Naive thymus-derived CD4-positive, alpha-beta T cell (primary cell): ENCODE results near the gene PCCA. TPM values are rescaled to one million over a fixed set of nuclear protein-coding genes. Genes with fewer than 3 reads are reported as not detected.

Experiments
- ATAC-seq: fragments of 150-1000 bp; cut with Tn5 transposase; 2 replicates; pipeline ENCODE4 v1.10.0; 2021; ENCODE audit warnings: mild to moderate bottlenecking, moderate library complexity
- CTCF ChIA-PET: fragments of 350-600 bp; sonication (Branson Sonifier 250); formaldehyde crosslinking; loops from one replicate; lab custom pipeline; 2021; ENCODE audit warnings: antibody characterized with exemption; lab: Charles Lee
- POLR2A ChIA-PET: fragments of 350-600 bp; sonication (Branson Sonifier 250); formaldehyde crosslinking; loops from one replicate; lab custom pipeline; 2021; ENCODE audit warnings: antibody characterized with exemption, inconsistent platforms; lab: Charles Lee
- DNase-seq, 9 donors: peaks; one replicate each; pipeline versions ENCODE4 v3.0.0 to v3.0.0-alpha.2; 2020 to 2022; ENCODE audit warnings: mixed read lengths in 1 of 9
- H3K27ac ChIP-seq: one replicate; pipeline ENCODE4 v1.7.0; 2013; ENCODE audit warnings: mild to moderate bottlenecking, low read depth, low read length, moderate library complexity
- H3K27me3 ChIP-seq, 2 donors: one replicate each; pipeline ENCODE4 v1.7.0; 2013; ENCODE audit warnings: low read length in 2 of 2, mild to moderate bottlenecking in 2 of 2, moderate library complexity in 2 of 2; ENCODE audit not compliant: control insufficient read depth in 2 of 2, insufficient read depth in 2 of 2
- H3K36me3 ChIP-seq, 3 experiments: 1 replicate in 2 of 3; 2 replicates in 1 of 3; pipeline ENCODE4 v1.7.0; 2013; ENCODE audit warnings: low read length in 3 of 3, mild to moderate bottlenecking in 3 of 3, moderate library complexity in 1 of 3; ENCODE audit not compliant: insufficient read depth in 3 of 3, control insufficient read depth in 2 of 3
- H3K4me1 ChIP-seq, 2 donors: one replicate each; pipeline ENCODE4 v1.7.0; 2013; ENCODE audit warnings: low read length in 2 of 2, mild to moderate bottlenecking in 2 of 2, moderate library complexity in 1 of 2; ENCODE audit not compliant: control insufficient read depth in 2 of 2, insufficient read depth in 2 of 2
- H3K4me3 ChIP-seq: 2 replicates; pipeline ENCODE4 v1.7.0; 2013; ENCODE audit warnings: mild to moderate bottlenecking, low read length
- H3K9me3 ChIP-seq, 3 experiments: 1 replicate in 2 of 3; 2 replicates in 1 of 3; pipeline ENCODE4 v1.7.0; 2013; ENCODE audit warnings: low read length in 3 of 3; ENCODE audit not compliant: control insufficient read depth in 2 of 3
- H3K27ac Mint-ChIP-seq, 9 donors: one replicate each; pipeline ENCODE4 v1.8.0; 2020 to 2022; ENCODE audit warnings: mixed read lengths in 9 of 9, mild to moderate bottlenecking in 8 of 9, moderate library complexity in 5 of 9, inconsistent platforms in 2 of 9
- H3K27me3 Mint-ChIP-seq, 5 donors: one replicate each; pipeline ENCODE4 v1.8.0; 2021 to 2022; ENCODE audit warnings: mixed read lengths in 5 of 5, mild to moderate bottlenecking in 1 of 5
- H3K36me3 Mint-ChIP-seq, 5 donors: one replicate each; pipeline ENCODE4 v1.8.0; 2020 to 2022; ENCODE audit warnings: mixed read lengths in 5 of 5, mild to moderate bottlenecking in 3 of 5, inconsistent platforms in 1 of 5
- H3K4me1 Mint-ChIP-seq, 7 donors: one replicate each; pipeline ENCODE4 v1.8.0; 2020 to 2022; ENCODE audit warnings: mixed read lengths in 7 of 7, mild to moderate bottlenecking in 3 of 7, inconsistent platforms in 1 of 7
- H3K4me3 Mint-ChIP-seq, 10 donors: one replicate each; pipeline ENCODE4 v1.8.0; 2020 to 2022; ENCODE audit warnings: mild to moderate bottlenecking in 10 of 10, mixed read lengths in 10 of 10, moderate library complexity in 6 of 10, inconsistent platforms in 2 of 10
- H3K9me3 Mint-ChIP-seq, 11 donors: one replicate each; pipeline ENCODE4 v1.8.0; 2020 to 2022; ENCODE audit warnings: mixed read lengths in 11 of 11, mild to moderate bottlenecking in 4 of 11, inconsistent platforms in 1 of 11, moderate library complexity in 1 of 11
- intact Hi-C, 2 donors: fragments of 100-400 bp; cut with micrococcal nuclease; formaldehyde crosslinking; loops; one replicate each; pipeline ENCODE4 v1.15.1; 2023
- polyA plus RNA-seq, 2 donors: library from polyadenylated mRNA; unstranded; fragments of 300-500 nt; fragmentation: Illumina TruSeq; gene quantifications; one replicate each; pipeline ENCODE4 v1.2.3, GENCODE V29; 2021
- total RNA-seq, 6 experiments: library from RNA in 5 of 6; stranded (reverse) in 5 of 6; gene quantifications; 1 replicate in 5 of 6; 2 replicates in 1 of 6; pipeline ENCODE4 v1.2.3 and lab custom pipeline; 2021 to 2026

Gene PCCA
- total and polyA plus RNA-seq, 7 experiments from 2014 or later: 7.3 to 14.6 (median 11.3) TPM

- Mint-ChIP-seq H3K4me3 (no peak overlapping the region), H3K4me1 (peaks cover 0 to 25% (median 7%) of the 10 kb centered on the region in 7 donors), H3K36me3 (peaks cover 0 to 9% (median 0%) of the 10 kb centered on the region in 5 donors), H3K27ac (peak overlapping the region in 1 of 9 donors; percentile 51), H3K27me3 (no peaks in the 10 kb centered on the region), H3K9me3 (no peaks in the 10 kb centered on the region)
- H3K9me3 ChIP-seq: no peaks in the 10 kb centered on the region
- H3K27me3 ChIP-seq: no peaks in the 10 kb centered on the region
- intact Hi-C loops: no loop called here
- POLR2A ChIA-PET: no interaction called here
- no peaks in the 10 kb centered on the region for H3K36me3 ChIP-seq
- H3K27ac ChIP-seq: no peak overlapping the region
- CTCF ChIA-PET: no interaction called here
- no peak for ATAC-seq
- DNase-seq: no peak
- H3K4me3 ChIP-seq: no peak overlapping the region
- peaks cover 0 to 5% of the 10 kb centered on the region in 2 donors for H3K4me1 ChIP-seq
Observed at GRCh38 chr13:100483139-100483538, 394.2 kb downstream of the PCCA start.

DNA sequence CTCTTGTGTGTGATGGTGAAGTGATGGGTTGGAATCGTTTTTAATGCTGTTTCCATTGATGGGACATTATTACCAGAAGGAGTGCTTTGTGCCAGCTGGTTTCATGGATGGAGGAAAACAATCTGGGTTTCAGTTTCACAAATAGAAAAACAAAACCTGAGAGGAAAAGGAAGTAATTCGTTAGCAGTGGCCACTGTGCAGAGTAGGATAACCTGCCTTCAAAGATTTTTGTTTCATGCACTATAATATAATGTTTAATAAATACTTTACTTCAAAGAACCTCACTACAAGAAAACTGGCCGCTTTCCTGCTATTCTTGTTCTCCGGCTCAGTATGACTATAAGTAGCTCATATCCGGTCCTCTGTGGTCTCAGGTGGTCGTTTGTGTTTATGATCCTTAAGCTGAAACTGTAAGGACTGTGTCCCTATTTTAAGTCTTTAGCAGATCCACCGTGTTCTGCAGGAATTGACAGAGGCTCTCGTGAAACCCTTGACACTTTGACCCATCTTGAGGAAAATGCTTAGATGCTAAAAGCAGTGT lies 395.0 kb downstream of the PCCA start:
- ChIA-PET POLR2A (no interaction called here), CTCF (no interaction called here)
- Histone ChIP-seq H3K4me1 (peaks cover 0 to 5% of the 10 kb centered on the region in 2 donors), H3K9me3 (no peaks in the 10 kb centered on the region), H3K27ac (no peak overlapping the region), H3K36me3 (no peaks in the 10 kb centered on the region), H3K27me3 (no peaks in the 10 kb centered on the region), H3K4me3 (no peak overlapping the region)
- peak overlapping the region in 1 of 10 donors; percentile 43 for H3K4me3 Mint-ChIP-seq
- peak overlapping the region in 1 of 9 donors; percentile 19 for H3K27ac Mint-ChIP-seq
- ATAC-seq (no peak), DNase-seq (no peak)
- intact Hi-C loops: no loop called here
- H3K36me3 Mint-ChIP-seq: peaks cover 0 to 9% (median 0%) of the 10 kb centered on the region in 5 donors
- H3K27me3 Mint-ChIP-seq: no peaks in the 10 kb centered on the region
- H3K4me1 Mint-ChIP-seq: peaks cover 0 to 25% (median 7%) of the 10 kb centered on the region in 7 donors
- H3K9me3 Mint-ChIP-seq: no peaks in the 10 kb centered on the region

GRCh38 chr13:100484702-100485101 lies 395.8 kb downstream of the PCCA start:
- Mint-ChIP-seq H3K36me3 (peaks cover 0 to 9% (median 3%) of the 10 kb centered on the region in 5 donors), H3K27me3 (no peaks in the 10 kb centered on the region), H3K4me1 (peaks cover 0 to 25% (median 7%) of the 10 kb centered on the region in 7 donors), H3K9me3 (no peaks in the 10 kb centered on the region), H3K4me3 (peak overlapping the region in 2 of 10 donors; percentile 23 to 54), H3K27ac (peak overlapping the region in 2 of 9 donors; percentile 8 to 69)
- Histone ChIP-seq H3K4me3 (no peak overlapping the region), H3K4me1 (peaks cover 0 to 5% of the 10 kb centered on the region in 2 donors), H3K9me3 (no peaks in the 10 kb centered on the region), H3K27me3 (no peaks in the 10 kb centered on the region), H3K27ac (no peak overlapping the region), H3K36me3 (no peaks in the 10 kb centered on the region)
- ATAC-seq: peak; percentile 26
- ChIA-PET POLR2A (no interaction called here), CTCF (no interaction called here)
- DNase-seq: no peak
- intact Hi-C loops: no loop called here

GRCh38 chr13:100485265-100485664 lies 396.4 kb downstream of the PCCA start:
- no peak overlapping the region for H3K27ac ChIP-seq
- H3K27ac Mint-ChIP-seq: peak overlapping the region in 2 of 9 donors; percentile 8 to 41
- CTCF ChIA-PET: no interaction called here
- intact Hi-C loops: no loop called here
- H3K4me1 ChIP-seq: peaks cover 0 to 5% of the 10 kb centered on the region in 2 donors
- ATAC-seq (no peak), DNase-seq (no peak)
- H3K36me3 ChIP-seq: no peaks in the 10 kb centered on the region
- no peak overlapping the region for H3K4me3 ChIP-seq
- H3K9me3 ChIP-seq: no peaks in the 10 kb centered on the region
- no peaks in the 10 kb centered on the region for H3K27me3 ChIP-seq
- peaks cover 0 to 9% (median 3%) of the 10 kb centered on the region in 5 donors for H3K36me3 Mint-ChIP-seq
- POLR2A ChIA-PET: no interaction called here
- no peaks in the 10 kb centered on the region for H3K27me3 Mint-ChIP-seq
- H3K9me3 Mint-ChIP-seq: no peaks in the 10 kb centered on the region
- H3K4me1 Mint-ChIP-seq: peaks cover 0 to 25% (median 7%) of the 10 kb centered on the region in 7 donors
- H3K4me3 Mint-ChIP-seq: no peak overlapping the region

GRCh38 chr13:100490692-100491091 lies 401.8 kb downstream of the PCCA start:
- no peak overlapping the region for H3K27ac Mint-ChIP-seq
- H3K4me3 ChIP-seq: no peak overlapping the region

GRCh38 chr13:100491164-100491842 lies 402.4 kb downstream of the PCCA start:
- POLR2A ChIA-PET: no interaction called here

More at GRCh38 chr13:100490692-100491091, 401.8 kb downstream of the PCCA start:
- no peaks in the 10 kb centered on the region for H3K36me3 ChIP-seq
- H3K27ac ChIP-seq: no peak overlapping the region
- H3K4me1 Mint-ChIP-seq: peaks cover 0 to 8% (median 0%) of the 10 kb centered on the region in 7 donors
- no peaks in the 10 kb centered on the region for H3K9me3 ChIP-seq
- peaks cover 0 to 20% (median 2%) of the 10 kb centered on the region in 5 donors for H3K36me3 Mint-ChIP-seq
- H3K27me3 ChIP-seq: no peaks in the 10 kb centered on the region
- H3K9me3 Mint-ChIP-seq: no peaks in the 10 kb centered on the region
- no peaks in the 10 kb centered on the region for H3K27me3 Mint-ChIP-seq
- no peaks in the 10 kb centered on the region for H3K4me1 ChIP-seq
- no peak overlapping the region for H3K4me3 Mint-ChIP-seq
- intact Hi-C loops: no loop called here
- ATAC-seq: no peak
- no peak for DNase-seq
- CTCF ChIA-PET: no interaction called here
- POLR2A ChIA-PET: no interaction called here

More at GRCh38 chr13:100491164-100491842, 402.4 kb downstream of the PCCA start:
- intact Hi-C loops: no loop called here
- Histone ChIP-seq H3K36me3 (no peaks in the 10 kb centered on the region), H3K4me3 (no peak overlapping the region), H3K27me3 (no peaks in the 10 kb centered on the region), H3K9me3 (no peaks in the 10 kb centered on the region), H3K4me1 (no peaks in the 10 kb centered on the region), H3K27ac (no peak overlapping the region)
- no peaks in the 10 kb centered on the region for H3K9me3 Mint-ChIP-seq
- H3K4me3 Mint-ChIP-seq: no peak overlapping the region
- peaks cover 0 to 21% (median 2%) of the 10 kb centered on the region in 5 donors for H3K36me3 Mint-ChIP-seq
- ATAC-seq (no peak), DNase-seq (no peak)
- no peak overlapping the region for H3K27ac Mint-ChIP-seq
- CTCF ChIA-PET: interaction anchor here (0.6 kb wide), 1 partner anchor 21 kb away, joined by 3 read pairs; no protein-coding TSS in a partner anchor
- no peaks in the 10 kb centered on the region for H3K27me3 Mint-ChIP-seq
- H3K4me1 Mint-ChIP-seq: peaks cover 0 to 8% (median 0%) of the 10 kb centered on the region in 7 donors
